Stimulated activated CD8-positive, alpha-beta memory T cell treated with anti-CD3 and anti-CD28 coated beads, Interleukin-2, amount 100 ng/mL, for 1 hour (primary cell): Measurements from ENCODE around the gene ARHGEF25.
"Not testable (repeated sequence)": the region's sequence is repeated elsewhere in the genome, so short reads cannot be mapped to it uniquely, and the experiment has no call there.

Experiments
- DNase-seq, 2 donors: peaks; one replicate each; pipeline ENCODE4 v3.0.0-alpha.2; 2020; ENCODE audit warnings: low read depth in 2 of 2

ARHGEF25 gene

DNA sequence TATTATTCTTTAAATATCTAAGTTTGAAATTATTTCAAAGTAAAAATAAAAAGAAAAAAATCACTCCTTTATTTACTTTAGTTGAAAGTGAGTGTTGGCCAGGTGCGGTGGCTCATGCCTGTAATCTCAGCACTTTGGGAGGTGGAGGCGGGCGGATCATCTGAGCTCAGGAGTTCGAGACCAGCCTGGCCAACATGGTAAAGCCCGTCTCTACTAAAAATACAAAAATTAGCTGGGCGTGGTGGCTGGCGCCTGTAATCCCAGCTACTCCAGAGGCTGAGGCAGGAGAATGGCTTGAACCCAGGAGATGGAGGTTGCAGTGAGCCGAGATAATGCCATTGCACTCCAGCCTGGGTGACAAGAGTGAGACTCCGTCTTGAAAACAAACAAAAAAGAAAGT is 25.5 kb downstream of the ARHGEF25 start:
- not testable (repeated sequence) for DNase-seq

- no peak for DNase-seq
Observed at GRCh38 chr12:57637364-57637763, 26.1 kb downstream of the ARHGEF25 start.

GRCh38 chr12:57638096-57638495 is 26.9 kb downstream of the ARHGEF25 start:
- no peak for DNase-seq

DNA sequence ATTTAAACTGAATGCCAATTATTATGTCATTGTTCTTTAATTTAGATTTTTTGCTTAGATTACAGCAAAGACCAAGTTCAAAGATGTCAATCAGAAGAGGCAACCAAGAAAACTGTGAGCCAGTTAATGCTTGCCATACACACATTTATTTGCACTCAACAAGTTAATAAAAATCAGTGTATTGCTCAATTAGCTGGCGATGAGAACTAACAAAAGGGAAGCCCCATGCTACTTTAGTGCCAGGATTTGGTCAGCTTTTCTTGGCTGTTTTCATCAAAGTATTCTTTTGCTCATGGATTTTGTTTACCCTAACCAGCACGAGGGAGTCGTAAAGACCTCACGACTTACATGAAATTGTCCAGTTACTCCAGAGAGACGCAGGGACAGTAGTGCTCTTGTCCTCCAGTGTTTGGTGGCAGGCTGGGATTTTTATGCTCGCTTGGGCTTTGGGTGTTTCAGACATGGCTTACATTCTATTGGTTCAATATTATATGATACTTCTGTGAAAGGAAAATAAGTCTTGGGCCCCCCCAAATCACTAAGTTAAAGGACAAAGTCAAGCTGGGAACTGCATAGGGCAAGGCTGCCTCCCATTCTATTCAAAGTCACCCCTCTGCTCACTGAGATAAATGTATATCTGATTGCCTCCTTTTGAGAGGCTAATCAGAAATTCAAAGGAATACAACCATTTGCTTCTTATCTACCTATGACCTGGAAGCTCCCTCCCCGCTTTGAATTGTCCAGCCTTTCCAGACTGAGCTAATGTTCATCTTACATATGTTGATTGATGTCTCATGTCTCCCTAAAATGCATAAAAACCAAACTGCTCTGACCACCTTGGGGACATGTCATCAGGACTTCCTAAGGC is 29.2 kb downstream of the ARHGEF25 start:
- DNase-seq: no peak

DNA sequence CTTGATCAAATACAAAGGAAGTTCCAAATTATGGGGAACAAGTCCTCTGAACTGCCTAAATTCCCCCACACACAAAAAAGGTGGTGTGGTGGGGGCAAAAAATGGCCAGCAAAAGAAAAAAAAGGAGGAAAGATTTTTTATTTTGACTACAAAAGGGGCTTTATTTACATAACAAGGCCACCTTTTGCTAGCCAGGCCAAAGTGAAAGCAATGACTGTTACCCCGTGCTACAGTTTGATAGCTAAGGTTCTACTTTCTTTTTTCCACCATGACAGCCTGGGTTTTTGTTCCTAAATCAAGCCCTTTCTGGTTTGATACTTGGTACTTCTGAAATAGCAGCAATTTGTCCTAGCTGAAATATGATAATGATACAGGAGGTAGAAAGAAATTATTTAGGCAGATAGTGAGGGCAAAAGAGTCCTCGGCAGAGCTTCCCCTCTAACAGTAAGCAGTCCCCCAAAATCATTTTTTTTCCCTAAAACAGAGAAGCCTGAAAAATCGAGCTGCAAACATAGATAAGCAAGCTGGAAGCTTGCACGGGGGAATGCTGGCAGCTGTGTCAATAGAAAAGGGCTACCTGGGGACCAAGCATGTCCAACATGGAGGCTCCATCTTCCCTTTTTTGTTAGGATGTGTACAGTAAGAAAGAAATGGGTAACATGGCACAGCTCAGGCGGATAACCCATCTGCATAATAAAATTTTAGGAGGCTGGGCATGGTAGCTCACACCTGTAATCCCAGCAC is 30.6 kb downstream of the ARHGEF25 start:
- DNase-seq: no peak

- DNase-seq: not testable (repeated sequence)
Observed at GRCh38 chr12:57645990-57646658, 34.9 kb downstream of the ARHGEF25 start.

DNA sequence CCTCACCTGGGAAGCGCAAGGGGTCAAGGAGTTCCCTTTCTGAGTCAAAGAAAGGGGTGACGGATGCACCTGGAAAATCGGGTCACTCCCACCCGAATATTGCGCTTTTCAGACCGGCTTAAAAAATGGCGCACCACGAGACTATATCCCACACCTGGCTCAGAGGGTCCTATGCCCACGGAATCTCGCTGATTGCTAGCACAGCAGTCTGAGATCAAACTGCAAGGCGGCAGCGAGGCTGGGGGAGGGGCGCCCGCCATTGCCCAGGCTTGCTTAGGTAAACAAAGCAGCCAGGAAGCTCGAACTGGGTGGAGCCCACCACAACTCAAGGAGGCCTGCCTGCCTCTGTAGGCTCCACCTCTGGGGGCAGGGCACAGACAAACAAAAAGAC is 35.4 kb downstream of the ARHGEF25 start:
- not testable (repeated sequence) for DNase-seq

DNA sequence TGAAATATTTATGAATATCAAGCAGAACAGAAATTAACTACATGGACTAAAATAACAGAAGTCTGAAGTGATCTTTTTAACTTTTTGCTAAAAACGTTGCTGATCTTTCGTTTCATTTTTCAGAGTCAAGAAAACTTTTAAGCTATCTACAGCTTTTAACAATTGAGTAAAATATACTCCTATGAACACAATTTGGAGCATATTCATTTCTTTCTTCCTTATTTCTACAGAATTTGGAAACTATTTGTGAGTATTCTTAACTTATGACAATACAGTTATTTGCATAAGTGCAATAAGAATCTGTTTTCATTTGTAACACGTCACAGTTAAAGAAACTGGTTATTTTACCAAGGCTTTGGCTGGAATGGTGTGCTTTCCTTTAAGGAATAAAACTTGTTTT is 42.8 kb downstream of the ARHGEF25 start:
- DNase-seq: no peak

GRCh38 chr12:57655541-57656240 is 44.5 kb downstream of the ARHGEF25 start:
- no peak for DNase-seq

DNA sequence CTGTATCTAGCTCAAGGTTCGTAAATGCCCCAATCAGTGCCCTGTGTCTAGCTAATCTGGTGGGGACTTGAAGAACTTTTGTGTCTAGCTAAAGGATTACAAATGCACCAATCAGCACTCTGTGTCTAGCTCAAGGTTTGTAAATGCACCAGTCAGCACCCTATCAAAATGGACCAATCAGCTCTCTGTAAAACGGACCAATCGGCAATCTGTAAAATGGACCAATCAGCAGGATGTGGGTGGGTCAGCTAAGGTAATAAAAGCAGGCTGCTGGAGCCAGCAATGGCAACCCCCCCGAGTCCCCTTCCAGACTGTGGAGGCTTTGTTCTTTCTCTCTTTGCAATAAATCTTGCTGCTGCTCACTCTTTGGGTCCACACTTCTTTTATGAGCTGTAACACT is 45.2 kb downstream of the ARHGEF25 start:
- DNase-seq: not testable (repeated sequence)

- no peak for DNase-seq
Observed at GRCh38 chr12:57657744-57658143, 46.5 kb downstream of the ARHGEF25 start.

- DNase-seq: no peak
Observed at GRCh38 chr12:57658890-57659289, 47.7 kb downstream of the ARHGEF25 start.

GRCh38 chr12:57661376-57661775 is 50.1 kb downstream of the ARHGEF25 start:
- DNase-seq: no peak

GRCh38 chr12:57665066-57665820 is 54.0 kb downstream of the ARHGEF25 start:
- not testable (repeated sequence) for DNase-seq
